Pancreas (tissue), 10 donors: ENCODE results near the gene RAB36. TPM values are rescaled to one million over a fixed set of nuclear protein-coding genes. Genes with fewer than 3 reads are reported as not detected.
A peak's percentile ranks its signal among the peaks of the same experiment; 100 is the strongest.

Experiments used
- ATAC-seq, 4 donors: fragments of 200-7000 bp; cut with Tn5 transposase; one replicate each; pipeline versions ENCODE4 v1.8.0 to v1.9.1; 2020; ENCODE audit warnings: mild to moderate bottlenecking in 4 of 4, moderate library complexity in 4 of 4
- DNase-seq, 6 donors: peaks; one replicate each; pipeline ENCODE4 v3.0.0-alpha.2; 2020
- FAIRE-seq: peaks from 2 replicates; lab custom pipeline; 2012; peaks lifted over from hg19 to GRCh38; lab: Jason Lieb, UNC
- H3K27ac ChIP-seq, 4 donors: fragments of 200-600 bp; sonication (generic); 1 replicate in 3 of 4; 2 replicates in 1 of 4; pipeline versions ENCODE4 v1.5.0 to v1.8.0; 2020
- H3K27me3 ChIP-seq, 4 donors: fragments of 200-600 bp; one replicate each; pipeline ENCODE4 v1.8.0; 2021
- H3K36me3 ChIP-seq, 3 donors: fragments of 200-600 bp; sonication (generic) in 1 of 3; one replicate each; pipeline versions ENCODE4 v1.5.0 to v1.8.0; 2020 to 2021
- H3K4me1 ChIP-seq, 3 donors: fragments of 200-600 bp; one replicate each; pipeline ENCODE4 v1.8.0; 2021
- H3K4me3 ChIP-seq, 4 donors: fragments of 200-600 bp; sonication (generic) in 2 of 4; one replicate each; pipeline versions ENCODE4 v1.5.0 to v1.8.0; 2020 to 2021
- H3K9me3 ChIP-seq, 4 donors: fragments of 200-600 bp; one replicate each; pipeline ENCODE4 v1.8.0; 2021
- CTCF ChIP-seq, 4 donors: fragments of 200-600 bp; sonication (generic) in 3 of 4; IDR thresholded peaks; one replicate each; pipeline versions ENCODE4 v1.5.0 to v1.8.0; 2021; ENCODE audit warnings: antibody characterized with exemption in 4 of 4
- WGBS, 2 donors: extraction: QIAGEN DNeasy Blood & Tissue Kit; methylation state at CpG; one replicate each; pipeline ENCODE4 v1.1.7; 2013; 5-methylcytosine and 5-hydroxymethylcytosine counted together
- intact Hi-C, 3 donors: fragments of 100-400 bp; cut with DNase I; formaldehyde crosslinking; loops; one replicate each; pipeline versions ENCODE4 v1.11.1 to v1.14.2; 2022
- polyA plus RNA-seq, 2 donors: library from polyadenylated mRNA; stranded (reverse); fragments of 200-250 nt; gene quantifications; one replicate each; pipeline ENCODE4 v1.2.3, GENCODE V29; 2013
- total RNA-seq, 6 donors: library from RNA; stranded (reverse); fragmentation: NEBNext Ultra II Directional in 4 of 6; extraction: Animal tissue kit (Norgen Biotek cat#: 25700) in 4 of 6; gene quantifications; one replicate each; pipeline versions ENCODE4 v1.2.1 to v1.2.4, GENCODE V29; 2021 to 2023
- donor health status: healthy with polysubstance abuse.
- donor health status: DM: no; HTN: no; CAD: no; lungs with moderate emphysema.
- donor health status: DM: no; HTN: no; CAD: no.
- donor health status: control.
- donor health status: control.
- donor health status: Bipolar disorder and iron deficiency.
- donor health status: DM: yes; HTN: yes; CAD: no.
- donor health status: DM: no; HTN: no; CAD: no.
- donor health status: DM: no; HTN: no; CAD: no.
- donor health status: DM: yes; HTN: yes; CAD: no.

RAB36 gene
- total and polyA plus RNA-seq, 8 donors, result 1.2 to 7.3 (median 3.1) TPM

- intact Hi-C loops, result loop anchor here in 2 of 3 donors (5.0 to 10.0 kb wide), 2 partner anchors 103 to 105 kb away; no protein-coding TSS in a partner anchor
- Histone ChIP-seq H3K27me3 (no peaks in the 10 kb centered on the region), H3K4me3 (peak overlapping the region in 3 of 4 donors; percentile 42 to 69 (median 65)), H3K4me1 (peaks cover 4 to 39% (median 10%) of the 10 kb centered on the region in 3 donors), H3K9me3 (no peaks in the 10 kb centered on the region), H3K27ac (peak overlapping the region; percentile 36 to 69 (median 54)), H3K36me3 (no peaks in the 10 kb centered on the region)
- 23 to 30% methylated on average over 25 of the region's 25 CpGs for WGBS, 2 donors
- no peak for TF ChIP-seq CTCF (IDR thresholded peaks at IDR 0.05)
- FAIRE-seq (no peak), ATAC-seq (peak; percentile 14 to 28 (median 17)), DNase-seq (peak in 5 of 6 donors; percentile 40 to 81 (median 53))
Measured at GRCh38 chr22:23179381-23180299, 34.4 kb downstream of the RAB36 start.

DNA sequence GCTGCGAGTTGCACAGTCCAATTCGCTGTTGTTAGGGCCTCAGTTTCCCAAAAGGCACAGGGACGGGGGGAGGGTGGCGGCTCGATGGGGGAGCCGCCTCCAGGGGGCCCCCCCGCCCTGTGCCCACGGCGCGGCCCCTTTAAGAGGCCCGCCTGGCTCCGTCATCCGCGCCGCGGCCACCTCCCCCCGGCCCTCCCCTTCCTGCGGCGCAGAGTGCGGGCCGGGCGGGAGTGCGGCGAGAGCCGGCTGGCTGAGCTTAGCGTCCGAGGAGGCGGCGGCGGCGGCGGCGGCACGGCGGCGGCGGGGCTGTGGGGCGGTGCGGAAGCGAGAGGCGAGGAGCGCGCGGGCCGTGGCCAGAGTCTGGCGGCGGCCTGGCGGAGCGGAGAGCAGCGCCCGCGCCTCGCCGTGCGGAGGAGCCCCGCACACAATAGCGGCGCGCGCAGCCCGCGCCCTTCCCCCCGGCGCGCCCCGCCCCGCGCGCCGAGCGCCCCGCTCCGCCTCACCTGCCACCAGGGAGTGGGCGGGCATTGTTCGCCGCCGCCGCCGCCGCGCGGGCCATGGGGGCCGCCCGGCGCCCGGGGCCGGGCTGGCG, 35.1 kb downstream of the RAB36 start, which contains the start of gene BCR:
BCR (plus strand) TSS at position 209 of the 592 bp plus-strand sequence. CDS start 452 bp downstream, outside the sequence.
- no peaks in the 10 kb centered on the region for H3K27me3 ChIP-seq
- H3K27ac ChIP-seq, result peak within 1 kb of the TSS; percentile 36 to 69 (median 54)
- H3K9me3 ChIP-seq, result no peaks in the 10 kb centered on the region
- peak within 1 kb of the TSS; percentile 42 to 69 (median 62) for H3K4me3 ChIP-seq
- intact Hi-C loops, result no loop called here
- no peak for TF ChIP-seq CTCF (IDR thresholded peaks at IDR 0.05)
- H3K36me3 ChIP-seq, result no peaks in the 10 kb centered on the region
- peak; percentile 62 to 89 (median 78) for DNase-seq
- WGBS, 2 donors, result 0% methylated on average over 16 to 88 of the region's 88 CpGs
- peaks cover 4 to 39% (median 10%) of the 10 kb centered on the region in 3 donors for H3K4me1 ChIP-seq
- peak; percentile 82 to 85 (median 84) for ATAC-seq
- FAIRE-seq, result no peak

GRCh38 chr22:23180893-23181720, 35.8 kb downstream of the RAB36 start:
- intact Hi-C loops, result no loop called here
- H3K4me3 ChIP-seq, result peak overlapping the region; percentile 42 to 69 (median 62)
- peaks cover 4 to 39% (median 10%) of the 10 kb centered on the region in 3 donors for H3K4me1 ChIP-seq
- H3K27me3 ChIP-seq, result no peaks in the 10 kb centered on the region
- FAIRE-seq, result no peak
- ATAC-seq, result peak in 1 of 4 donors; percentile 7
- no peak for TF ChIP-seq CTCF (IDR thresholded peaks at IDR 0.05)
- no peak overlapping the region for H3K27ac ChIP-seq
- peak in 5 of 6 donors; percentile 33 to 77 (median 51) for DNase-seq
- WGBS, 2 donors, result 16 to 28% methylated on average over 82 to 112 of the region's 112 CpGs
- no peaks in the 10 kb centered on the region for H3K36me3 ChIP-seq
- no peaks in the 10 kb centered on the region for H3K9me3 ChIP-seq

DNA sequence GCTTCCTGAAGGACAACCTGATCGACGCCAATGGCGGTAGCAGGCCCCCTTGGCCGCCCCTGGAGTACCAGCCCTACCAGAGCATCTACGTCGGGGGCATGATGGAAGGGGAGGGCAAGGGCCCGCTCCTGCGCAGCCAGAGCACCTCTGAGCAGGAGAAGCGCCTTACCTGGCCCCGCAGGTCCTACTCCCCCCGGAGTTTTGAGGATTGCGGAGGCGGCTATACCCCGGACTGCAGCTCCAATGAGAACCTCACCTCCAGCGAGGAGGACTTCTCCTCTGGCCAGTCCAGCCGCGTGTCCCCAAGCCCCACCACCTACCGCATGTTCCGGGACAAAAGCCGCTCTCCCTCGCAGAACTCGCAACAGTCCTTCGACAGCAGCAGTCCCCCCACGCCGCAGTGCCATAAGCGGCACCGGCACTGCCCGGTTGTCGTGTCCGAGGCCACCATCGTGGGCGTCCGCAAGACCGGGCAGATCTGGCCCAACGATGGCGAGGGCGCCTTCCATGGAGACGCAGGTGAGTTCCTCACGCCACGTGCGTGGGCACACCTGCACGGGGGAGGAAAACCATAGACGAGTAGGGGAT, 36.5 kb downstream of the RAB36 start:
- H3K9me3 ChIP-seq, result no peaks in the 10 kb centered on the region
- WGBS, 2 donors, result 74% methylated on average over 43 of the region's 43 CpGs
- H3K4me1 ChIP-seq, result peaks cover 4 to 39% (median 10%) of the 10 kb centered on the region in 3 donors
- no peaks in the 10 kb centered on the region for H3K27me3 ChIP-seq
- peak overlapping the region; percentile 42 to 69 (median 62) for H3K4me3 ChIP-seq
- no peaks in the 10 kb centered on the region for H3K36me3 ChIP-seq
- ATAC-seq (no peak), DNase-seq (peak in 1 of 6 donors; percentile 82), FAIRE-seq (no peak)
- TF ChIP-seq CTCF (IDR thresholded peaks at IDR 0.05), result no peak
- intact Hi-C loops, result no loop called here
- no peak overlapping the region for H3K27ac ChIP-seq
